ENCODE results near the gene CHN1. TPM values are rescaled to one million over a fixed set of nuclear protein-coding genes. Genes with fewer than 3 reads are reported as not detected.

Gene CHN1
- total RNA-seq, 4 donors from 2014 or later: 6.4 to 23.8 (median 8.7) TPM

DNA sequence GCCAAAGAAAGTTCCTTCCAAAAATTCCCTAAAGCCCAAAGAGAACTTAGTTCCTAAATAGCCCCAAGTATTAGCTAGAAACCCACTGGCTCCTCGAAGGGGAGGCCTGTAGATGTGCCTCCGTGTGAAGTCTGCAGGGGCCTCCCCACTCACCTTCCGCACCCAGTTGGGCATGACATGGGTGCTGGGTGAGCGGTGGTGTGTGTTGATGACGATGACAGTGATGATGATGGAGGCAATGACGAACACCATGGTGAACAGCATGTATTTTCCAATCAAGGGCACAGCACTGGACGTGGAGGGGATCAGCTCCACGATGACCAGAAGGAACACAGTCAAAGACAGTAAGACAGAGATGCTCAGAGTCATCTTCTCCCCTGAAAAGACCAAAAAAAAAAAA, 255.4 kb downstream of the CHN1 start:
- DNase-seq (ENCODE audit: low spot score) (no peak), ATAC-seq (ENCODE audit: low FRiP score) (no peak)
- TF ChIP-seq, protein P1, sequence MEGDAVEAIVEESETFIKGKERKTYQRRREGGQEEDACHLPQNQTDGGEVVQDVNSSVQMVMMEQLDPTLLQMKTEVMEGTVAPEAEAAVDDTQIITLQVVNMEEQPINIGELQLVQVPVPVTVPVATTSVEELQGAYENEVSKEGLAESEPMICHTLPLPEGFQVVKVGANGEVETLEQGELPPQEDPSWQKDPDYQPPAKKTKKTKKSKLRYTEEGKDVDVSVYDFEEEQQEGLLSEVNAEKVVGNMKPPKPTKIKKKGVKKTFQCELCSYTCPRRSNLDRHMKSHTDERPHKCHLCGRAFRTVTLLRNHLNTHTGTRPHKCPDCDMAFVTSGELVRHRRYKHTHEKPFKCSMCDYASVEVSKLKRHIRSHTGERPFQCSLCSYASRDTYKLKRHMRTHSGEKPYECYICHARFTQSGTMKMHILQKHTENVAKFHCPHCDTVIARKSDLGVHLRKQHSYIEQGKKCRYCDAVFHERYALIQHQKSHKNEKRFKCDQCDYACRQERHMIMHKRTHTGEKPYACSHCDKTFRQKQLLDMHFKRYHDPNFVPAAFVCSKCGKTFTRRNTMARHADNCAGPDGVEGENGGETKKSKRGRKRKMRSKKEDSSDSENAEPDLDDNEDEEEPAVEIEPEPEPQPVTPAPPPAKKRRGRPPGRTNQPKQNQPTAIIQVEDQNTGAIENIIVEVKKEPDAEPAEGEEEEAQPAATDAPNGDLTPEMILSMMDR (IDR thresholded peaks at IDR 0.05): no peak

DNA sequence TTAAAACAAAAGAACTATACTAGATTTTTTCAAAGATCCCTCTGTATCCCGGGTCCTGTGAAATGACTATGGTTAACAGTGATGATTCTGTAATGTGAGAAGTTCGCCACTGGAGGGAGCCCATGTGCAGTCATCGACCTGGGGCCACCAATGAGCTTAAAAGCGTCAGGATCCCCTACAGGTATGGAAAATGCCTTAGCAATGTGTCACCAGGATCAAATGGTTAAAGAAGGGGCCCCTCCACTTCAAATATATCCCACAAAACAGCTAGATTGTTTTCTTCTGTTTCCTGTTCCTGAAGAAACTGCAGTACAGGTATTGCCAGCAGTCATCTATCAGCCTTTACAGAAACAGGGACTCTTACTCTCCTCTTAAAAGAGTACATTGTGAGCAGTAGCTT, 256.2 kb downstream of the CHN1 start:
- TF ChIP-seq, protein P1 (IDR thresholded peaks at IDR 0.05): peak in 1 of 3 donors; percentile 9
- ATAC-seq (ENCODE audit: low FRiP score) (no peak), DNase-seq (ENCODE audit: low spot score) (no peak)

Small RNAs within 50 kb of the gene (small RNA-seq; reads per million reads assigned to genes)
- gene RNU6-1290P: not detected
- not detected for gene RNU6-763P

Other genes starting within 250 kb of the CHN1 start
- gene CHRNA1, start 240.9 kb downstream of the CHN1 start, total RNA-seq: not detected
- gene ATF2, start 162.8 kb upstream of the CHN1 start, total RNA-seq: 10 to 100 TPM; 49.3 to 66.8 (median 54.7) TPM
- gene ATP5MC3, start 176.3 kb upstream of the CHN1 start, total RNA-seq: 100 to 1,000 TPM; 111 to 259 (median 178) TPM